ENCODE data around the gene PLCH1. TPM values are rescaled to one million over a fixed set of nuclear protein-coding genes. Genes with fewer than 3 reads are reported as not detected.

The PLCH1 gene, protein sequence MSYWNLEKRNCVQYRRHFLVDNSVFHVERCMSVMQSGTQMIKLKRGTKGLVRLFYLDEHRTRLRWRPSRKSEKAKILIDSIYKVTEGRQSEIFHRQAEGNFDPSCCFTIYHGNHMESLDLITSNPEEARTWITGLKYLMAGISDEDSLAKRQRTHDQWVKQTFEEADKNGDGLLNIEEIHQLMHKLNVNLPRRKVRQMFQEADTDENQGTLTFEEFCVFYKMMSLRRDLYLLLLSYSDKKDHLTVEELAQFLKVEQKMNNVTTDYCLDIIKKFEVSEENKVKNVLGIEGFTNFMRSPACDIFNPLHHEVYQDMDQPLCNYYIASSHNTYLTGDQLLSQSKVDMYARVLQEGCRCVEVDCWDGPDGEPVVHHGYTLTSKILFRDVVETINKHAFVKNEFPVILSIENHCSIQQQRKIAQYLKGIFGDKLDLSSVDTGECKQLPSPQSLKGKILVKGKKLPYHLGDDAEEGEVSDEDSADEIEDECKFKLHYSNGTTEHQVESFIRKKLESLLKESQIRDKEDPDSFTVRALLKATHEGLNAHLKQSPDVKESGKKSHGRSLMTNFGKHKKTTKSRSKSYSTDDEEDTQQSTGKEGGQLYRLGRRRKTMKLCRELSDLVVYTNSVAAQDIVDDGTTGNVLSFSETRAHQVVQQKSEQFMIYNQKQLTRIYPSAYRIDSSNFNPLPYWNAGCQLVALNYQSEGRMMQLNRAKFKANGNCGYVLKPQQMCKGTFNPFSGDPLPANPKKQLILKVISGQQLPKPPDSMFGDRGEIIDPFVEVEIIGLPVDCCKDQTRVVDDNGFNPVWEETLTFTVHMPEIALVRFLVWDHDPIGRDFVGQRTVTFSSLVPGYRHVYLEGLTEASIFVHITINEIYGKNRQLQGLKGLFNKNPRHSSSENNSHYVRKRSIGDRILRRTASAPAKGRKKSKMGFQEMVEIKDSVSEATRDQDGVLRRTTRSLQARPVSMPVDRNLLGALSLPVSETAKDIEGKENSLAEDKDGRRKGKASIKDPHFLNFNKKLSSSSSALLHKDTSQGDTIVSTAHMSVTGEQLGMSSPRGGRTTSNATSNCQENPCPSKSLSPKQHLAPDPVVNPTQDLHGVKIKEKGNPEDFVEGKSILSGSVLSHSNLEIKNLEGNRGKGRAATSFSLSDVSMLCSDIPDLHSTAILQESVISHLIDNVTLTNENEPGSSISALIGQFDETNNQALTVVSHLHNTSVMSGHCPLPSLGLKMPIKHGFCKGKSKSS (N-terminal part only)
- polyA plus RNA-seq (2012; ENCODE audit: insufficient read length, low read depth), result 0.30 TPM

- peak; percentile 18; the same call in 1 of the 2 replicates for TF ChIP-seq POLR2AphosphoS5 (IDR thresholded peaks at IDR 0.05; ENCODE audit: low read depth, low read length)
- no peak for TF ChIP-seq TAF1 (IDR thresholded peaks at IDR 0.05; ENCODE audit: borderline replicate concordance, insufficient read depth, low read length)
Observed at GRCh38 chr3:155744626-155745324, at the start of gene PLCH1. Gene PLCH1 (minus strand): TSS chr3:155745071. CDS start chr3:155704224, 40,847 bp downstream.

- TF ChIP-seq REST (IDR thresholded peaks at IDR 0.05; ENCODE audit: insufficient read depth in 1 of 2, low read depth in 2 of 2, low read length in 2 of 2) (no peak), TAF1 (IDR thresholded peaks at IDR 0.05; ENCODE audit: borderline replicate concordance, insufficient read depth, low read length) (no peak), SIN3A (IDR thresholded peaks at IDR 0.05; ENCODE audit: borderline replicate concordance, insufficient read depth, low read length) (no peak), FOXP2 (optimal IDR thresholded peaks at IDR 0.05; ENCODE audit: borderline replicate concordance, extremely low read depth, extremely low read length, insufficient read depth) (no peak), POLR2AphosphoS5 (IDR thresholded peaks at IDR 0.05; ENCODE audit: low read depth, low read length) (no peak)
Observed at GRCh38 chr3:155792532-155792931, 47.7 kb upstream of the PLCH1 start.

GRCh38 chr3:155791190-155791589 is 46.3 kb upstream of the PLCH1 start:
- TF ChIP-seq TAF1 (IDR thresholded peaks at IDR 0.05; ENCODE audit: borderline replicate concordance, insufficient read depth, low read length) (no peak), SIN3A (IDR thresholded peaks at IDR 0.05; ENCODE audit: borderline replicate concordance, insufficient read depth, low read length) (no peak), REST (IDR thresholded peaks at IDR 0.05; ENCODE audit: insufficient read depth in 1 of 2, low read depth in 2 of 2, low read length in 2 of 2) (no peak), POLR2AphosphoS5 (IDR thresholded peaks at IDR 0.05; ENCODE audit: low read depth, low read length) (no peak), FOXP2 (optimal IDR thresholded peaks at IDR 0.05; ENCODE audit: borderline replicate concordance, extremely low read depth, extremely low read length, insufficient read depth) (no peak)

GRCh38 chr3:155790272-155790925 is 45.5 kb upstream of the PLCH1 start:
- TF ChIP-seq SIN3A (IDR thresholded peaks at IDR 0.05; ENCODE audit: borderline replicate concordance, insufficient read depth, low read length) (no peak), REST (IDR thresholded peaks at IDR 0.05; ENCODE audit: insufficient read depth in 1 of 2, low read depth in 2 of 2, low read length in 2 of 2) (no peak), TAF1 (IDR thresholded peaks at IDR 0.05; ENCODE audit: borderline replicate concordance, insufficient read depth, low read length) (no peak), FOXP2 (optimal IDR thresholded peaks at IDR 0.05; ENCODE audit: borderline replicate concordance, extremely low read depth, extremely low read length, insufficient read depth) (no peak)
